AG08395 (cell line): ENCODE results near the gene GLS.
"Not testable (repeated sequence)": the region's sequence is repeated elsewhere in the genome, so short reads cannot be mapped to it uniquely, and the experiment has no call there.

Experiments used
- DNase-seq: peaks from one replicate; pipeline ENCODE4 v3.0.0; 2012; ENCODE audit warnings: mixed read lengths, low spot score

The GLS gene

DNA sequence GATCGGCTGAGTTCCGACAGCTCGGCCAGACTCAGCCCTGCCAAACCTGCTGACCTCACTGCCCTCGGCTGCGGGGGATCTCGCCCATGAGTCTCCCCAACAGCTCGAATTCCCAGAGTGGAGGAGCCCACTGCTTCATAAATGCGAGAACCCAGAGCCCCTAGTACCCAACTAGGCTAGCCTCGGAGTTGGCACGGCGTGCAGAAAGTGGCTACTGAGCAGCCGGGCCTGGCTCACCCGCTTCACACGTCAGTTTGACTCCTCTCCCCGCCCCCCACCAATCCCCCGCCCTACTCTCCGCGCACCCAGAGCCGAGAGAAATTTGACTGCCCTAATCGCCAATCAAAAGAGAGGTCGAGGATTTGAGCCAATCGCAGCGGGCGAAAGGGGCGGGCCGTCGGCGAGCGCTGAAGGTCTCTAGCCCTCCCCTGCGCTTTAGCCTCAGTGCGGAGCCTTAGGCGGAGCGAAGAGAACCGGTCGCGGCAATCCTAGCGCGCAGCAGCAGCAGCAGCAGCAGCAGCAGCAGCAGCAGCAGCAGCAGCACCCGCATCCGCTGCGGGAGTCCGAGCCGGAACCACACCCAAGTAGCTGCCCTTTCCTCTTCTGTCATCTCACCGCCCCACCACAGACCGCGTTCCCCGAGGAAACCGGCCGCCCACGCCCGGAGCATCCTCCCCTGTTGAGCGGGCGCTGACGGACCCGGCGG, at the start of gene GLS:
TSS of gene GLS (plus strand) at position 444 of the 706 bp plus-strand sequence. CDS start 264 bp downstream, outside the sequence.
- peak; percentile 98 for DNase-seq

- no peak for DNase-seq
Observed at GRCh38 chr2:190831941-190832340, 48.7 kb upstream of the GLS start.

DNA sequence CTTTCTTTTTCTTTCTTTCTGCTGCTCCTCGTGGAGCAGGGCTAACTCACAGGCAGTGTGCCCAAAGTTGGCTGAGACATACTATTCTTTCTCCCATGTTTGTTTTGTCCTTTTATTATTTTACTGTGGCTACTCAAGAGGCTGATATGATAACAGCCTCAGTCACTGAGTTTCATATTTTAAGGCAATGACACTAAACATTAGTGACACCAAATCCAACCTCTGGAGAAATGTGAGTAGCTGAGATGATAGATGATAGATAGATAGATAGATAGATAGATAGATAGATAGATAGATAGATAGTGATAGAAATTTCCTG, 45.8 kb upstream of the GLS start:
- no peak for DNase-seq

DNA sequence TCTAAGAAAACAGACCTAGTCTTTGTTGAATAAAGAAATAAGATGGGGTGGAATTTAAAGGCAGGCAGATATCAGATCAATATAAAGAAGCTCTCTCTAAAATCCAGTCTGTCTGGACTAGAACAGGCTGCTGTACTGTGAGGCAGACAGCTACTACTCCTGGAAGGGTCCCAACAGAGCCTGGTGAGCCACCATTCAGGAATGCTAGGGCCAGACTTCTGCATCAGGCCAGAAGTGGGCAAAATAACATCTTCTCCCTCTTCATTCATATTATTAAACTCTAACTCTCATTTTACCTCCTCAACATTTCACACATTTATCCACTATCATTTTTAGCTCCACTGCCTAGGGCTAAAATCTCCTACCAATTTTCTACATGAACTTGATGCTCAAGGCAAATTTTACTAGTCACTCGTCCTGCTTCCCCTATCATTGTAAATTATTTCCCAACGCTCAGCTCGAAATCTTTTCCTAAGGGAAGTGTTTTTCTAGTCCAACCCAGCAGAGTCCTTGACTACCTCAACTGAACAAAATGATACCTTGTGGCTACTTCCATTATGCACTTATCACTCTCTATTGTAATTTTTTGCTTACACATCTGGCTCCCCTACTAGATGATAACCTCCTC, 45.2 kb upstream of the GLS start:
- peak; percentile 94 for DNase-seq

GRCh38 chr2:190836767-190837166, 43.9 kb upstream of the GLS start:
- DNase-seq: no peak

DNA sequence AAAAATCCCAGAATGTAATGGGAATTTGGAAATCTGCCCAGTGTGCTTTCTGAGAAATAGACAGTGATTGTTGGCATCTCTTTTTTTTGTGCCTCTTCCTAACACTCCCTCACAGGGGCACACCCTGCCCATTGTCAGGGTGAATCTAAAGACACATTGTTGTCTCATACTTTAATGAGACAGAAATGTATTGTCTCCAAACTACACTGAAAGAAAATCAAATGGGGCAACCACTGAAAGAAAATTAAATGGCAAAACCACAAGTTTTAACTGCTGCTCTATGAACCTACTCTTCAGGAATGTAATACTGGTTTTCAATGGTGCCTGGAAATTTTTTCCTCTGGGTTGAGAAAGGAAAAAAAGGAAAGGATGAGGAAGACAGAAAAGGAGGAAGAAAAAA, 43.2 kb upstream of the GLS start:
- DNase-seq: peak; percentile 59

GRCh38 chr2:190837952-190838361, 42.7 kb upstream of the GLS start:
- DNase-seq: no peak

DNA sequence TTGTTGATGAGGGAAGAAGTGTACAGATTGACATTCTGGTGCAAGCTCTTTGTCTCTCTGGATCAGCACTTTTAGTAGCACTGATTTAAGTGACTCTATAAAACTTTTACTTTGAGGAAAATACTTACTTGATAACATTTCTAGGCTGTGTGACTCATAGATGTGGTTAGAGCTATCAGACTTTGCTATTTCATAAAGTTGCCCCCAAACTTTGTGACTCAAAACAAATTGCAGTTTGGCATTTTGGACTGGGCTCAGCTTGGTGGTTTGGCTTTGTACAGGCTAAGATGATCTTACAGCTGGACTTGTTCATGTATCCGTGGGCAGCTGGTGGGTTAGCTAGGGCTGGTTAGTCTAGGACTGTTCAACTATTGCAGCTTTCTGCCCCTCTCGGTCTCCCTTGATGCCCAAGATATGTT, 42.1 kb upstream of the GLS start:
- peak; percentile 67 for DNase-seq

DNA sequence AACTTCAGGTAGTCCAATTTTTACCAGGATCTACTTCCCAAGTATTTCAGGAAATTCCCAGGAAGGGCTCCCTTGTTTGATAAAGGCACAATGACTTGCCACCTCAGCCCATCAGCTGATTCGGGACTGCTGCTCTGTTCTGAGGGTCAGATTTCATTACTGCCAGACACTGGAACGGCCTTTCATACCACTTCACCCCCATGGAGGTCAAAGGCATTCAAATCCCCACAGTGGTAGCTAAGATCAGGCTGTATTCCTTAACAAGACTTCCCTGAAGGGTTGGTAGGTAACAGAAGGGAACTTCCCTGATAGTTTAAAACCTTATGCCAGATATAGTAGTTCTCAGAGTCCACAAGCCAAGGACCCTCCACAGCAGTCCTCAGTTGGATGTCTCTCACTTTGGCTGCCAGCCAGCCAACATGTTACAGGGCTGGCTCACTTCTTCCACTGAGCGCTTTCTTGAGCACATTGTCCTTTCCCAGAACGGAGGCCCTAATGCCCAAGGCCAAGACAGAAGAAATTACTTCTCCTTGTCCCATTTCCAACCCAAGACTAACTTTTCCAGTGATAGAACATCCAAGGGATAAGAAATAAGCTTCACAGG, 40.0 kb upstream of the GLS start:
- no peak for DNase-seq

DNA sequence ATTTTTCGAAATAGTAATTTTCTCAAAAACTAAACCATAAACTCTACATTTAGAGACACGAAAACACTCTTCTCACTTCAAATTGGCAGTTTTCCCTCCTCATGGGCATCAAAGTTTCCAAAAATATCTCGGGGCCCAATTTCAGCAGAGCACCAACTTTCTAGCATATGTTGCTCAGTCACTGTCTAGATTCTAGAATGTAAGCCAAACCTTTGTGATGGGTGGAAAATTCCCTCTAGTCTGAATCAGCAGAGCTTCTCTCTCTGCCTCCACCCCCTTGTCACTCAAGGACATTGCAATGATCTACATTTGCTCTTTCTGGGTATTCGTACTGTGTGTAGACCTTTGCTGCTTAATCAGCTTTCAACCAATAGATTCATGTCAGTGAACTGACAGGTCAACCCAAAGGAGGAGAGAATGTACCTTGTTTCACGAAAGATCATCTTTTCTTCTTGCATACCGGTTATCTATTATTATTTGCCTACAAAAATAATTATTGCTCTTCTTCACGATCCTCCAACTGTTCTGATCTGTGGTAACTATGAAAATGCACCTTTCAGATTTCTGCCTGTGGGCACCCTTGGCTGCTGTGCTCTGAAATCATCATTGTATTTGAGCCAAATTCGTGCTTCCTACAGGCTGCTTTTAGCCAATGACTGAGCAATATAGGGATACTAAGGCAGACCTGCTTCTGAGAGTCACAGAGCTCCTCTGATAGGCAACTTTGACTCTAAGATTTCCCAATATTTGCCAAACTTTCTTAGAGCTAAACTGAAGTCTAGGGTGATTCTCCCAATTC, 38.7 kb upstream of the GLS start:
- DNase-seq: peak; percentile 64

- DNase-seq: no peak
Observed at GRCh38 chr2:190842606-190843104, 38.0 kb upstream of the GLS start.

- DNase-seq: no peak
Observed at GRCh38 chr2:190843890-190844699, 36.5 kb upstream of the GLS start.

- DNase-seq: no peak
Observed at GRCh38 chr2:190844700-190845401, 35.8 kb upstream of the GLS start.

DNA sequence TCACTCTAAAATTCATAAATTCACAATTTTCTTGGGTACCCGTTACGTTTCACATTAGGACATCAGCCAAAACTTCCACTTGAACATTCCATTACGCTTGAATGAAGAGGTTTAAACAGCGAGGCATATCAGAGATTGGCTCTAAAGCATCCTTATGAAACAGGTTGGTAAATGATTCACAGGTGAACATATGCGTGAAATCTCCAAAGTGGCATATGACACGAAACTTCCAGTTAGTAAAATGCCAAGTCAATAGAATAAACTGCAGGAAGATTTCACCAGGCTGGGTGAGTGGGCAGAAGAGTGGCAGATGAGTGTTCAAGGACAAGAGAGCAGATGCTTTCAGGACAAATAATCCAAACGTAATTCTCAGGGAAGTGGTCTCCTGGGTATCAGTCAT, 33.9 kb upstream of the GLS start:
- no peak for DNase-seq

DNA sequence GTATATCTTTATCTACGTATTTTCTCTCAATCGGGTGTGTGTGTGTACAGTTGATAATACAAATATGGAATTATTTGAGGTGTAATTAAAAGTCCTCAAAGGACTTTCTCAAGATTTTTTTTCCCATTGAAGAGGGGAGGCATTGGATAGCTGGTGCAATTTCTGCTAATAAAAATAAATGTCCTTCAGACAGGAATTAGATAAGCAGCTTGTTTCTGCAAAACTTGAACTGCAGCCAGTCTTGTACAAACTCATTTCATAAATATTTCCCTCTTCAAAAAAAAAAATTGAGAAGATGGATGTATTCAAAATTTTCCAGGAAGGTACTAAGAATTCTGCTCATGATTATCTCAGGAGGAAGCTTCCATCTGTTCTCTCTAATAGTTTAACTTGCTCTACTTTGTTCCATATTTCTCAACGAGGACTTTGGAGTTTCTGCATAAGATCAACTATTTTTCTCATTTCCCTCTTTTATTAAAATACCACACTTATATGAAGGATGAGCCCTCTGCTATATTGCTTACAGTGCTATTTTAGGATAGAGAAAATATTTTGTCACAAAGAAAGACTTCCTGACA, 33.0 kb upstream of the GLS start:
- no peak for DNase-seq

GRCh38 chr2:190849774-190850173, 30.8 kb upstream of the GLS start:
- DNase-seq: peak; percentile 80

DNA sequence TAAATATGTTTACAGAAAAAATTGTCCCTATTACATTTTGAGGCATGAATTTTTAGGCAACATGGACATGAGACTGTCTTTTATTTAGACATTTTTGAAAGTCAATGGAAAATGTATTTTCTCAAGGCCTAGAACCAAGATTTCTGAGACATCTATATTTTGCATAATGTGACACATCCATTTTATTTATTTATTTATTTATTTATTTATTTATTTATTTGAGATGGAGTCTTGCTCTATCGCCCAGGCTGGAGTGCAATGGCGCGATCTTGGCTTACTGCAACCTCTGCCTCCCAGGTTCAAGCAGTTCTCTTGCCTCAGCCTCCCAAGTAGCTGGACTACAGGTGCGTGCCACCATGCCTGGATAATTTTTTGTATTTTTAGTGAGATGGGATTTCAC, 27.6 kb upstream of the GLS start:
- not testable (repeated sequence) for DNase-seq

- DNase-seq: peak; percentile 31
Observed at GRCh38 chr2:190853531-190854383, 26.9 kb upstream of the GLS start.

- no peak for DNase-seq
Observed at GRCh38 chr2:190854726-190855125, 25.9 kb upstream of the GLS start.

DNA sequence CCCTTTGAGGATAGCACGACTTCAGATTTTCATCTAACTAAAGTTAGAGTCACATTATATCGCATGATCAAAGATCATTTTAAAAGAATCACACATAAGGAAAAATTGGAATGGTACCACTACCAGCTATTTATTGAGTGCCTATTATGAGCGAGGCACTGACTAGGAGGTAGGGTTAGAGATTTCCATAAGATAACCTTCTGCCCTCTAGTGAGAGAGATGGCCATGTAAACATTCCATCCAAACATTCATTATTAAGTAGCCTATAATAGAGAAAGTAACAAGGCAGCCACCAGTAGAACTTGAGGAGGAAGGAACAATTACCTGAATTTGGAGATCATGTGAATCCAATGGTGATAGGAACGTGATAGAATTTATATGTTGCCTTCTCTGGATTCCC, 25.4 kb upstream of the GLS start:
- DNase-seq: no peak
